SK-N-SH (cell line): Measurements from ENCODE around the gene SLC6A16. TPM values are rescaled to one million over a fixed set of nuclear protein-coding genes. Genes with fewer than 3 reads are reported as not detected.

Experiments
- CTCF ChIA-PET: fragments of 300-600, 350-600 bp; formaldehyde crosslinking; extraction: SDS; loops from one replicate; lab custom pipeline; 2021; lab: Yijun Ruan, JAX
- POLR2A ChIA-PET: fragments of 350-600 bp; sonication (Branson Sonifier 250); formaldehyde crosslinking; extraction: SDS; loops from one replicate; lab custom pipeline; 2020; ENCODE audit warnings: antibody characterized with exemption, inconsistent platforms; lab: Yijun Ruan, JAX
- DNase-seq: peaks from one replicate; pipeline ENCODE4 v3.0.0; 2012
- H2AFZ ChIP-seq: fragments of 200-600 bp; sonication (generic); 2 replicates; pipeline ENCODE4 v1.8.1; 2016; ENCODE audit warnings: antibody characterized with exemption, mild to moderate bottlenecking, low read depth
- H3F3A ChIP-seq: fragments of 200-600 bp; sonication (generic); replicated peaks from 2 replicates; pipeline ENCODE3; 2016; ENCODE audit warnings: antibody characterized with exemption, mild to moderate bottlenecking; ENCODE audit not compliant: insufficient read depth
- H3K27ac ChIP-seq, 2 experiments: fragments of 200-500 bp in 1 of 2; fragments of 200-600 bp in 1 of 2; sonication (Bioruptor generic) in 1 of 2; sonication (generic), shearing (Covaris generic) in 1 of 2; 2 replicates each; pipeline versions ENCODE4 v1.5.1 to v1.6.1; 2014 to 2016; ENCODE audit warnings: low read depth in 2 of 2, inconsistent platforms in 1 of 2, low read length in 1 of 2, mild to moderate bottlenecking in 1 of 2, mixed read lengths in 1 of 2
- H3K27me3 ChIP-seq: fragments of 200-600 bp; sonication (generic), shearing (Covaris generic); 2 replicates; pipeline ENCODE4 v1.6.1; 2016; ENCODE audit warnings: mixed run types; ENCODE audit not compliant: insufficient read depth
- H3K36me3 ChIP-seq, 2 experiments: fragments of 200-500 bp in 1 of 2; fragments of 200-600 bp in 1 of 2; sonication (Bioruptor generic) in 1 of 2; sonication (generic) in 1 of 2; replicated peaks in 1 of 2; 2 replicates each; pipeline versions ENCODE3 to v1.5.1; 2014 to 2016; ENCODE audit warnings: low read length in 1 of 2, mild to moderate bottlenecking in 1 of 2; ENCODE audit not compliant: insufficient read depth in 2 of 2, control insufficient read depth in 1 of 2
- H3K4me1 ChIP-seq, 2 experiments: fragments of 200-500 bp in 1 of 2; fragments of 200-600 bp in 1 of 2; sonication (Bioruptor generic) in 1 of 2; sonication (generic), shearing (Covaris generic) in 1 of 2; 2 replicates each; pipeline versions ENCODE4 v1.5.1 to v1.6.1; 2014 to 2016; ENCODE audit warnings: low read depth in 1 of 2, low read length in 1 of 2, mixed run types in 1 of 2; ENCODE audit not compliant: insufficient read depth in 2 of 2, control insufficient read depth in 1 of 2
- H3K4me2 ChIP-seq: fragments of 200-600 bp; sonication (generic), shearing (Covaris generic); 2 replicates; pipeline ENCODE4 v1.6.1; 2017; ENCODE audit warnings: mixed run types
- H3K4me3 ChIP-seq, 2 experiments: fragments of 200-500 bp in 1 of 2; fragments of 200-600 bp in 1 of 2; sonication (Bioruptor generic) in 1 of 2; sonication (generic), shearing (Covaris generic) in 1 of 2; 2 replicates each; pipeline versions ENCODE4 v1.5.1 to v1.8.1; 2014 to 2016; ENCODE audit warnings: low read depth in 2 of 2, inconsistent platforms in 1 of 2, low read length in 1 of 2, mild to moderate bottlenecking in 1 of 2, mixed read lengths in 1 of 2, moderate library complexity in 1 of 2
- H3K79me2 ChIP-seq: fragments of 200-600 bp; sonication (generic); 2 replicates; pipeline ENCODE4 v1.8.1; 2017; ENCODE audit warnings: mild to moderate bottlenecking; ENCODE audit not compliant: insufficient read depth
- H3K9ac ChIP-seq: fragments of 200-600 bp; sonication (generic); 2 replicates; pipeline ENCODE4 v1.6.1; 2017; ENCODE audit warnings: mixed run types
- H3K9me2 ChIP-seq: fragments of 200-600 bp; sonication (generic); 2 replicates; pipeline ENCODE4 v1.6.1; 2017; ENCODE audit warnings: mixed run types
- H3K9me3 ChIP-seq: fragments of 200-600 bp; sonication (generic); 2 replicates; pipeline ENCODE4 v1.6.1; 2017; ENCODE audit warnings: mixed run types, mild to moderate bottlenecking, moderate library complexity
- H4K20me1 ChIP-seq: fragments of 200-600 bp; sonication (generic); 2 replicates; pipeline ENCODE4 v1.6.1; 2017; ENCODE audit warnings: mild to moderate bottlenecking, mixed run types; ENCODE audit not compliant: insufficient read depth
- CHD2 ChIP-seq: fragments of 150-350 bp; IDR thresholded peaks from 2 replicates; pipeline ENCODE4 v1.6.1; 2018; ENCODE audit warnings: low read length; ENCODE audit not compliant: partially characterized antibody
- CTCF ChIP-seq: fragments of 200-600 bp; sonication (generic); IDR thresholded peaks from 2 replicates; pipeline ENCODE4 v1.6.1; 2017; ENCODE audit warnings: antibody characterized with exemption, mild to moderate bottlenecking, moderate library complexity
- EZH2phosphoT487 ChIP-seq: fragments of 200-600 bp; sonication (generic); IDR thresholded peaks from 2 replicates; pipeline ENCODE4 v1.6.1; 2017; ENCODE audit warnings: low read depth, mixed run types, mild to moderate bottlenecking, antibody characterized with exemption, moderate library complexity, borderline replicate concordance
- FOXJ3 ChIP-seq: sonication (generic); formaldehyde crosslinking; IDR thresholded peaks from 2 replicates; pipeline ENCODE4 v1.5.1; 2020; ENCODE audit warnings: mild to moderate bottlenecking, missing genetic modification reagents
- FOXM1 ChIP-seq: IDR thresholded peaks from 2 replicates; pipeline ENCODE4 v1.4.0; 2012; ENCODE audit warnings: low read depth, mild to moderate bottlenecking
- GABPA ChIP-seq: IDR thresholded peaks from 2 replicates; pipeline ENCODE4 v1.4.0; 2012; ENCODE audit warnings: low read depth, mild to moderate bottlenecking
- JUND ChIP-seq: IDR thresholded peaks from 2 replicates; pipeline ENCODE4 v1.4.0; 2012
- NRF1 ChIP-seq: IDR thresholded peaks from 2 replicates; pipeline ENCODE4 v1.6.1; 2012; ENCODE audit warnings: low read depth, mild to moderate bottlenecking, low read length
- PBX3 ChIP-seq: IDR thresholded peaks from 2 replicates; pipeline ENCODE4; 2012
- RFX5 ChIP-seq: IDR thresholded peaks from 2 replicates; pipeline ENCODE4 v1.6.1; 2012; ENCODE audit warnings: mild to moderate bottlenecking, improper control_type of control experiment, low read length
- RXRA ChIP-seq: IDR thresholded peaks from 2 replicates; pipeline ENCODE4 v1.4.0; 2012; ENCODE audit warnings: low read depth, mild to moderate bottlenecking, borderline replicate concordance
- TCF12 ChIP-seq: IDR thresholded peaks from 2 replicates; pipeline ENCODE4 v1.4.0; 2012
- USF2 ChIP-seq: fragments of 150-350 bp; IDR thresholded peaks from 2 replicates; pipeline ENCODE4 v1.6.1; 2017; ENCODE audit warnings: antibody characterized with exemption, low read length, low read depth, borderline replicate concordance
- WGBS: methylation state at CpG from one replicate; pipeline ENCODE4 v1.1.6; 2017; ENCODE audit warnings: low lambda C conversion rate; 5-methylcytosine and 5-hydroxymethylcytosine counted together
- polyA plus RNA-seq, 3 experiments: library from polyadenylated mRNA; depleted of rRNA; stranded (reverse); fragments of >200 nt; gene quantifications; 2 replicates each; pipeline ENCODE4 v1.2.3, GENCODE V29; 2012
- TF ChIP-seq, protein P1 (sequence below): IDR thresholded peaks from 2 replicates; pipeline ENCODE4 v1.4.0; 2012; ENCODE audit warnings: low read depth, borderline replicate concordance
- TF ChIP-seq, protein P2 (sequence below): IDR thresholded peaks from 2 replicates; pipeline ENCODE4 v1.4.0; 2012; ENCODE audit warnings: low read depth, borderline replicate concordance
- TF ChIP-seq, protein P3 (sequence below): IDR thresholded peaks from 2 replicates; pipeline ENCODE4 v1.4.0; 2012; ENCODE audit warnings: low read depth

Gene SLC6A16
- polyA plus RNA-seq, 1 of the 3 experiments (the other 2 are of a cell fraction), result 0.33 TPM

DNA sequence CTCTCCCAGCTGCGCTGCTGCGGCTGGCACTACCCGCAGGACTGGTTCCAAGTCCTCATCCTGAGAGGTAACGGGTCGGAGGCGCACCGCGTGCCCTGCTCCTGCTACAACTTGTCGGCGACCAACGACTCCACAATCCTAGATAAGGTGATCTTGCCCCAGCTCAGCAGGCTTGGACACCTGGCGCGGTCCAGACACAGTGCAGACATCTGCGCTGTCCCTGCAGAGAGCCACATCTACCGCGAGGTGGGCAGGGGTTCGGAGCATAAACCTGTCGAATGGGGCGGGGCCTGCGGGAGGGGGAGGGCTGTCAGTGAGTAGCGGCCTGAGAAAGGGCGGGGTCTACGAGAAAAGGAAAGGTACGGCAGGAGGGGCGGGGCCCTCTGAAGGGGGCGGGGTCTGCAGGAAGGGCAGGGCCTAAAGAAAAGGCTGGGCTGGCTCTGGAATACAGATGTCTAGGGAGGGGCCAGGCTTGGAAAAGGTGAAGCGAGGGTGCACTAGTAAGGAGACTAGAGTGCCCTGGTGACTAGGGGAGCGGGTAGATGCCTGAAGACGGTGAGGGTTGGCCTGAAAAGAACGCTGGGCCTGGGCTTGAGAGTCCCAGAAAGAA, 13.8 kb upstream of the SLC6A16 start:
- no peak overlapping the region; a peak in 1 of 4 replicates for H3K4me3 ChIP-seq
- peak; percentile 68 for DNase-seq
- H3K36me3 ChIP-seq, result peaks cover 17 to 20% of the 10 kb centered on the region in 2 experiments
- peaks cover 2% of the 10 kb centered on the region; the same call in 1 of the 2 replicates for H4K20me1 ChIP-seq
- no peak overlapping the region for H3K9ac ChIP-seq
- no peak for TF ChIP-seq NRF1
- no peak for TF ChIP-seq USF2
- TF ChIP-seq RFX5, result no peak
- no peak for TF ChIP-seq TCF12
- TF ChIP-seq GABPA, result no peak
- TF ChIP-seq PBX3, result no peak
- TF ChIP-seq FOXJ3 (CRISPR knock-in tag), result no peak
- no peak for TF ChIP-seq CTCF
- TF ChIP-seq RXRA, result no peak
- TF ChIP-seq, protein P1, sequence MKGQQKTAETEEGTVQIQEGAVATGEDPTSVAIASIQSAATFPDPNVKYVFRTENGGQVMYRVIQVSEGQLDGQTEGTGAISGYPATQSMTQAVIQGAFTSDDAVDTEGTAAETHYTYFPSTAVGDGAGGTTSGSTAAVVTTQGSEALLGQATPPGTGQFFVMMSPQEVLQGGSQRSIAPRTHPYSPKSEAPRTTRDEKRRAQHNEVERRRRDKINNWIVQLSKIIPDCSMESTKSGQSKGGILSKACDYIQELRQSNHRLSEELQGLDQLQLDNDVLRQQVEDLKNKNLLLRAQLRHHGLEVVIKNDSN, result no peak
- TF ChIP-seq JUND, result no peak
- TF ChIP-seq, protein P2, sequence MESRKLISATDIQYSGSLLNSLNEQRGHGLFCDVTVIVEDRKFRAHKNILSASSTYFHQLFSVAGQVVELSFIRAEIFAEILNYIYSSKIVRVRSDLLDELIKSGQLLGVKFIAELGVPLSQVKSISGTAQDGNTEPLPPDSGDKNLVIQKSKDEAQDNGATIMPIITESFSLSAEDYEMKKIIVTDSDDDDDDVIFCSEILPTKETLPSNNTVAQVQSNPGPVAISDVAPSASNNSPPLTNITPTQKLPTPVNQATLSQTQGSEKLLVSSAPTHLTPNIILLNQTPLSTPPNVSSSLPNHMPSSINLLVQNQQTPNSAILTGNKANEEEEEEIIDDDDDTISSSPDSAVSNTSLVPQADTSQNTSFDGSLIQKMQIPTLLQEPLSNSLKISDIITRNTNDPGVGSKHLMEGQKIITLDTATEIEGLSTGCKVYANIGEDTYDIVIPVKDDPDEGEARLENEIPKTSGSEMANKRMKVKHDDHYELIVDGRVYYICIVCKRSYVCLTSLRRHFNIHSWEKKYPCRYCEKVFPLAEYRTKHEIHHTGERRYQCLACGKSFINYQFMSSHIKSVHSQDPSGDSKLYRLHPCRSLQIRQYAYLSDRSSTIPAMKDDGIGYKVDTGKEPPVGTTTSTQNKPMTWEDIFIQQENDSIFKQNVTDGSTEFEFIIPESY, result no peak
- TF ChIP-seq, protein P3, sequence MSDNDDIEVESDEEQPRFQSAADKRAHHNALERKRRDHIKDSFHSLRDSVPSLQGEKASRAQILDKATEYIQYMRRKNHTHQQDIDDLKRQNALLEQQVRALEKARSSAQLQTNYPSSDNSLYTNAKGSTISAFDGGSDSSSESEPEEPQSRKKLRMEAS, result no peak
- no peak for TF ChIP-seq CHD2
- no peak for TF ChIP-seq EZH2phosphoT487
- TF ChIP-seq FOXM1, result no peak
- H3K27me3 ChIP-seq, result no peaks in the 10 kb centered on the region
- H3F3A ChIP-seq, result peaks cover 2% of the 10 kb centered on the region
- no peaks in the 10 kb centered on the region for H3K79me2 ChIP-seq
- H3K9me3 ChIP-seq, result no peaks in the 10 kb centered on the region
- H3K27ac ChIP-seq, result no peak overlapping the region
- H3K4me2 ChIP-seq, result no peak overlapping the region
- H3K9me2 ChIP-seq, result no peaks in the 10 kb centered on the region
- H2AFZ ChIP-seq, result no peak overlapping the region
- POLR2A ChIA-PET, result no interaction called here
- peaks cover 0 to 6% of the 10 kb centered on the region in 2 experiments; a peak in 1 of 4 replicates for H3K4me1 ChIP-seq
- CTCF ChIA-PET, result no interaction called here
- 52% methylated on average over 29 of the region's 30 CpGs for WGBS
